ENCODE data around the gene RAB3A.
A peak's percentile ranks its signal among the peaks of the same experiment; 100 is the strongest.

Gene RAB3A

GRCh38 chr19:18170714-18171255, 33.1 kb downstream of the RAB3A start:
- no peak for DNase-seq (ENCODE audit: low read depth)
- no peak for TF ChIP-seq CTCF (conservative IDR thresholded peaks at IDR 0.05; ENCODE audit: low read length)
- no peak overlapping the region for H3K4me3 ChIP-seq (ENCODE audit: low read length)

- DNase-seq (ENCODE audit: low read depth), result no peak
- H3K4me3 ChIP-seq (ENCODE audit: low read length), result no peak overlapping the region
- TF ChIP-seq CTCF (conservative IDR thresholded peaks at IDR 0.05; ENCODE audit: low read length), result no peak
These were observed 35.0 kb downstream of the RAB3A start for GRCh38 chr19:18168673-18169381.

GRCh38 chr19:18167975-18168645, 35.7 kb downstream of the RAB3A start:
- no peak for DNase-seq (ENCODE audit: low read depth)
- H3K4me3 ChIP-seq (ENCODE audit: low read length), result no peak overlapping the region
- TF ChIP-seq CTCF (conservative IDR thresholded peaks at IDR 0.05; ENCODE audit: low read length), result peak; percentile 68

GRCh38 chr19:18167011-18167410, 36.8 kb downstream of the RAB3A start:
- no peak for DNase-seq (ENCODE audit: low read depth)
- no peak overlapping the region for H3K4me3 ChIP-seq (ENCODE audit: low read length)
- TF ChIP-seq CTCF (conservative IDR thresholded peaks at IDR 0.05; ENCODE audit: low read length), result no peak

GRCh38 chr19:18165794-18166544, 37.9 kb downstream of the RAB3A start:
- TF ChIP-seq CTCF (conservative IDR thresholded peaks at IDR 0.05; ENCODE audit: low read length), result no peak
- H3K4me3 ChIP-seq (ENCODE audit: low read length), result no peak overlapping the region
- DNase-seq (ENCODE audit: low read depth), result no peak

GRCh38 chr19:18164072-18164471, 39.8 kb downstream of the RAB3A start:
- no peak for TF ChIP-seq CTCF (conservative IDR thresholded peaks at IDR 0.05; ENCODE audit: low read length)
- no peak overlapping the region for H3K4me3 ChIP-seq (ENCODE audit: low read length)
- DNase-seq (ENCODE audit: low read depth), result no peak
